Uterus (tissue), 4 donors: ENCODE data around the gene RSRC1. TPM values are rescaled to one million over a fixed set of nuclear protein-coding genes. Genes with fewer than 3 reads are reported as not detected.
"Not testable (repeated sequence)": the region's sequence is repeated elsewhere in the genome, so short reads cannot be mapped to it uniquely, and the experiment has no call there.

Experiments
- DNase-seq, 2 donors: peaks; one replicate each; pipeline ENCODE4 v3.0.0-alpha.2; 2019 to 2020
- H3K27ac ChIP-seq, 2 donors: fragments of 200-600 bp; sonication (generic); 1 replicate in 1 of 2; 2 replicates in 1 of 2; pipeline ENCODE4 v1.5.1; 2016 to 2018
- H3K27me3 ChIP-seq, 2 donors: fragments of 200-600 bp; sonication (generic); one replicate each; pipeline ENCODE4 v1.5.1; 2018 to 2019; ENCODE audit warnings: control low read depth in 1 of 2
- H3K36me3 ChIP-seq, 2 donors: fragments of 200-600 bp; sonication (generic); one replicate each; pipeline ENCODE4 v1.5.1; 2019; ENCODE audit warnings: control low read depth in 1 of 2
- H3K4me1 ChIP-seq, 2 donors: fragments of 200-600 bp; sonication (generic); one replicate each; pipeline ENCODE4 v1.5.1; 2018 to 2019; ENCODE audit warnings: control low read depth in 1 of 2
- H3K4me3 ChIP-seq, 2 donors: fragments of 200-600 bp; sonication (generic); 1 replicate in 1 of 2; 2 replicates in 1 of 2; pipeline ENCODE4 v1.5.1; 2018 to 2019; ENCODE audit warnings: mild to moderate bottlenecking in 1 of 2
- H3K9me3 ChIP-seq, 2 donors: fragments of 200-600 bp; sonication (generic); one replicate each; pipeline ENCODE4 v1.5.1; 2019; ENCODE audit warnings: control low read depth in 1 of 2
- CTCF ChIP-seq, 4 experiments: fragments of 200-600 bp in 2 of 4; fragments of 450-650 bp in 2 of 4; sonication (generic) in 2 of 4; IDR thresholded peaks; one replicate each; pipeline ENCODE4 v1.5.1; 2016 to 2019; ENCODE audit warnings: antibody characterized with exemption in 4 of 4, mild to moderate bottlenecking in 2 of 4, moderate library complexity in 1 of 4
- POLR2A ChIP-seq, 2 donors: fragments of 450-650 bp; IDR thresholded peaks; one replicate each; pipeline ENCODE4 v1.6.1; 2016; ENCODE audit warnings: antibody characterized with exemption in 2 of 2, mild to moderate bottlenecking in 1 of 2, moderate library complexity in 1 of 2
- intact Hi-C: fragments of 100-400 bp; cut with DNase I; formaldehyde crosslinking; loops from one replicate; pipeline ENCODE4 v1.15.1; 2023; ENCODE audit warnings: low total_unique reads
- total RNA-seq, 4 donors: library from RNA; depleted of rRNA in 3 of 4; stranded (reverse); fragments of >200 nt in 3 of 4; gene quantifications; one replicate each; pipeline versions ENCODE4 v1.1.0 to v1.2.4, GENCODE V29; 2014 to 2023
- donor health status: DM: yes; HTN: yes; CAD: no.

RSRC1 gene
- total RNA-seq, 4 donors from 2014 or later, result 24.1 to 128 (median 60.6) TPM

GRCh38 chr3:158330870-158331269, 221.0 kb downstream of the RSRC1 start:
- Histone ChIP-seq H3K4me3 (no peak overlapping the region), H3K27me3 (no peaks in the 10 kb centered on the region), H3K27ac (no peak overlapping the region), H3K9me3 (no peaks in the 10 kb centered on the region), H3K36me3 (no peaks in the 10 kb centered on the region), H3K4me1 (no peaks in the 10 kb centered on the region)
- no peak for DNase-seq
- TF ChIP-seq CTCF (IDR thresholded peaks at IDR 0.05), result no peak
- TF ChIP-seq POLR2A (IDR thresholded peaks at IDR 0.05), result no peak
- intact Hi-C loops, result no loop called here

GRCh38 chr3:158333736-158334135, 223.8 kb downstream of the RSRC1 start:
- Histone ChIP-seq H3K27ac (no peak overlapping the region), H3K4me1 (no peaks in the 10 kb centered on the region), H3K4me3 (no peak overlapping the region), H3K36me3 (no peaks in the 10 kb centered on the region), H3K27me3 (no peaks in the 10 kb centered on the region), H3K9me3 (peaks cover 0 to 4% of the 10 kb centered on the region in 2 donors)
- DNase-seq, result no peak
- intact Hi-C loops, result no loop called here
- TF ChIP-seq POLR2A (IDR thresholded peaks at IDR 0.05) (no peak), CTCF (IDR thresholded peaks at IDR 0.05) (no peak)

- peaks cover 0 to 4% of the 10 kb centered on the region in 2 donors for H3K9me3 ChIP-seq
- H3K27ac ChIP-seq, result no peak overlapping the region
- TF ChIP-seq POLR2A (IDR thresholded peaks at IDR 0.05), result no peak
- H3K4me3 ChIP-seq, result no peak overlapping the region
- no peaks in the 10 kb centered on the region for H3K36me3 ChIP-seq
- no peaks in the 10 kb centered on the region for H3K4me1 ChIP-seq
- intact Hi-C loops, result no loop called here
- DNase-seq, result no peak
- no peaks in the 10 kb centered on the region for H3K27me3 ChIP-seq
Measured at GRCh38 chr3:158337110-158337509, 227.2 kb downstream of the RSRC1 start.

GRCh38 chr3:158339638-158340037, 229.7 kb downstream of the RSRC1 start:
- TF ChIP-seq POLR2A (IDR thresholded peaks at IDR 0.05), result no peak
- no peak for TF ChIP-seq CTCF (IDR thresholded peaks at IDR 0.05)
- Histone ChIP-seq H3K4me1 (no peaks in the 10 kb centered on the region), H3K9me3 (peaks cover 0 to 4% of the 10 kb centered on the region in 2 donors), H3K4me3 (no peak overlapping the region), H3K27me3 (no peaks in the 10 kb centered on the region), H3K27ac (no peak overlapping the region), H3K36me3 (no peaks in the 10 kb centered on the region)
- intact Hi-C loops, result no loop called here
- no peak for DNase-seq

- H3K36me3 ChIP-seq, H3K4me3 ChIP-seq, H3K9me3 ChIP-seq, intact Hi-C loops, DNase-seq, H3K27me3 ChIP-seq, H3K27ac ChIP-seq, H3K4me1 ChIP-seq: not testable (repeated sequence)
Measured at GRCh38 chr3:158340951-158341350, 231.1 kb downstream of the RSRC1 start.

- no peaks in the 10 kb centered on the region for H3K36me3 ChIP-seq
- H3K27ac ChIP-seq, result no peak overlapping the region
- DNase-seq, result no peak
- no peak overlapping the region for H3K4me3 ChIP-seq
- no peaks in the 10 kb centered on the region for H3K4me1 ChIP-seq
- TF ChIP-seq CTCF (IDR thresholded peaks at IDR 0.05) (no peak), POLR2A (IDR thresholded peaks at IDR 0.05) (no peak)
- intact Hi-C loops, result no loop called here
- H3K27me3 ChIP-seq, result no peaks in the 10 kb centered on the region
- no peaks in the 10 kb centered on the region for H3K9me3 ChIP-seq
Measured at GRCh38 chr3:158347966-158348365, 238.1 kb downstream of the RSRC1 start.
